UCSD-AML1 (cell line): ENCODE measurements around the gene MYD88.

Experiments
- DNase-seq: peaks from one replicate; lab custom pipeline; 2025; ENCODE audit not compliant: unreplicated experiment; lab: John Stamatoyannopoulos, UW

Gene MYD88

GRCh38 chr3:38111696-38112377 lies 26.6 kb upstream of the MYD88 start:
- peak; percentile 27 for DNase-seq

- DNase-seq, result no peak
Measured at GRCh38 chr3:38112378-38112761, 26.1 kb upstream of the MYD88 start.

- DNase-seq, result no peak
Measured at GRCh38 chr3:38114052-38114874, 24.2 kb upstream of the MYD88 start.

- no peak for DNase-seq
Measured at GRCh38 chr3:38114875-38115644, 23.4 kb upstream of the MYD88 start.

GRCh38 chr3:38115645-38116427 lies 22.6 kb upstream of the MYD88 start:
- DNase-seq, result no peak

GRCh38 chr3:38116471-38117162 lies 21.8 kb upstream of the MYD88 start:
- no peak for DNase-seq

DNA sequence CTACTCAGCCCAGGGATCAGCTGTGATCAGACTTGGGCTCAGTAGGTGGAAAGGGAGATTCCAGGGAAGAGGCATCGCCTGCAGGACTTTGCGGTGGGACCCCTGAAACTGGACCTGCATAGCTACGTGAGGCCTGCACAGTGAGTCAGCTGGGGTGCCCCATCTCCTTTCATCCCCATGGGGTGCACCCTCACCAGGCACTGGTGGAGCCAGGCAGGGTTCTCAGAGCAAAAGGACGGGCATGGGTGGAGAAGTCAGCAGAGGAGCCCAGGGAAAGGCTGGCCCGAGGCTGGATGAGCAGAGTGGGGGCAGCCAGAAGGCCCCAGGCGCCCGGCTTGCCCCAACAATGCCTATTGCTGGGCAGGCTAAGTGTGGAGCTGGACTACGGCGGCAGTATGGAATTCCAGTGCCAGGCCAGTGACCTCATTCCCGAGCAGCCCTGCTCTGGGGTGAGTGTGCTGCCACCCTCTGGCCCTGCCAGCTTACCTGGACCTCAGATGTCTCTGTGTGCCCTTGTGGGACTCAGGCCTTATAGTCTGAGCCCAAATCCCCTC lies 21.2 kb upstream of the MYD88 start:
- no peak for DNase-seq

DNA sequence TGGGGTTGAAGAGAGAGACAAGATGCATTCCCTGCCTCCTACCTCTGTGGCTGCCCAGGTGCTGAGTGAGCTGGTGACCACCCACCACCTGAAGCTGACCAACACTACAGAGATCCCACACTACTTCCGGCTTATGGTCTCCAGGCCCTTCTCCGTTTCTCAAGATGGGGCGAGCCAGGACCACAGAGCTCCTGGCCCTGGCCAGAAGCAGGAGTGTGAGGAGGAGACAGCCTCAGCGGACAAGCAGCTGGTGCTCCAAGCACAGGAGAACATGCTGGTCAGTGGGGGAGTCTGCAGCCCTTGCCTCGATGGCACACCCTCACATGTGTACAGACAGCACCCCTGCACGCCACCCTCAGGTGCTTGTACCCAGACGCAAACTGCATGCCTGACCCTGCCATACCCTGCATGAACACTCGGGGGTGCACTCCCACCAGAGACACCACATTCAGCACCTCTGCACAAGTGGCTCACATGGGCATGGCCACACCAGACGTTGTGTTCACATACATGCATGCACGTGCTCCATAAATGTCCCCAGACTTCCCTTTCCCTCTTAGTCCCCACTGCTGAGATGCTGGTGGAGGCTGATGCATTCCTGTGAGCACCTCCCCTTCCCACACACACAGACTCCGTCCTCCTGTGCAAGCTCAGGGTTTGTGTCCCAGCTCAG lies 20.6 kb upstream of the MYD88 start:
- DNase-seq, result peak; percentile 69

GRCh38 chr3:38118421-38119247 lies 19.8 kb upstream of the MYD88 start:
- no peak for DNase-seq

DNA sequence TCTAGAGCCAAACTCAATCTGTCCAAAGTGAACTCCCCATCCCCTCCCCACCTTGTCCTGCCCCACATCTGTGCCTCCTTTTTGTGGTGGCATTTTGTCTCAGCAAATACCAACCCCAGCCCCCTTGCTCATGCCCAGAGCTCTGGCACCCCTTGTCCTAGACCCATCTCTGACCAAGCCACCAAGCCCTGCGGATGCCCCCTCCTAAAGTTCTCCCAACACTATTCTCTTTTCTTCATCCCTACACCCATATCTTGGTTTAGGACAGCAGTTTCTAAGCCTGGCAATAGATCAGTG lies 19.3 kb upstream of the MYD88 start:
- no peak for DNase-seq

DNA sequence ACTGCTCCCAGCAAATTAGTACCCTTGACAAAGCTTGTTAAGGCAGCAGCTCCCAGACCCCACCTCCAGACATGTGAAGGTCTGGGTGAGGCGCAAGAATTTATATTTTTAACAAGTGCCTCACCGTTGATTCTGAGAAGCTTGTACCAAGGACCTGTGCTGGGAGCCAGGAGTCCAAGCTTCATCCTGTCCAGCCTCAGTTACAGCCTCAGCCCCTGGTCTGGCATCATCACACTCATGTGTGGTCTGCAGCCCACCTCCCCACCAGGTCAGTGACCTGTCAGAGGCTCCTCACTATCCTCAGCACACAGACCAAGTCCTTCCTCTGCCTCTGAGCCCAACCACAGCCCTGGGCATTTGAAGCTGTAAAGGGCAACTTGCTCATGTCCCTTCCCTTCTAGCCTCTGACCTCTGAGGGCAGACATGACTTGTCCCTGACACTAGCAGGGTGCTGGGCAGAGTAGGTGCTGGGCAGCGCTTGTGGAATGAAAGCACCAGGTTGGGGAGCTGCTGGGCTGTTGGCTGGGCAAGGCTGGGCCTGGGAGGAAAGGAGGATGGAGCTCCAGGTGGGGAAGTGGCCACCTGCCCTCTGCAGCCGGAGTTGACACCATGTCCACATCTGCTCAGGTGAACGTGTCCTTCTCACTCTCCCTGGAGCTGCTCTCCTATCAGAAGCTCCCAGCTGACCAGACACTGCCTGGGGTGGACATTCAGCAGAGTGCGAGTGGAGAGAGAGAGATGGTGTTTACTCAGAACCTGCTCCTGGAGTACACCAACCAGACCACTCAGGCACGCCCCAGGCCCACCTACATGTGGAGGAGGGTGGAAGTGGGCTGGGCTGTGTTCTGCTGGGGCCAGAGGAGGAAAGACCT lies 18.4 kb upstream of the MYD88 start:
- DNase-seq, result no peak

GRCh38 chr3:38120693-38121450 lies 17.6 kb upstream of the MYD88 start:
- no peak for DNase-seq

- DNase-seq, result no peak
Measured at GRCh38 chr3:38121451-38121831, 17.0 kb upstream of the MYD88 start.

DNA sequence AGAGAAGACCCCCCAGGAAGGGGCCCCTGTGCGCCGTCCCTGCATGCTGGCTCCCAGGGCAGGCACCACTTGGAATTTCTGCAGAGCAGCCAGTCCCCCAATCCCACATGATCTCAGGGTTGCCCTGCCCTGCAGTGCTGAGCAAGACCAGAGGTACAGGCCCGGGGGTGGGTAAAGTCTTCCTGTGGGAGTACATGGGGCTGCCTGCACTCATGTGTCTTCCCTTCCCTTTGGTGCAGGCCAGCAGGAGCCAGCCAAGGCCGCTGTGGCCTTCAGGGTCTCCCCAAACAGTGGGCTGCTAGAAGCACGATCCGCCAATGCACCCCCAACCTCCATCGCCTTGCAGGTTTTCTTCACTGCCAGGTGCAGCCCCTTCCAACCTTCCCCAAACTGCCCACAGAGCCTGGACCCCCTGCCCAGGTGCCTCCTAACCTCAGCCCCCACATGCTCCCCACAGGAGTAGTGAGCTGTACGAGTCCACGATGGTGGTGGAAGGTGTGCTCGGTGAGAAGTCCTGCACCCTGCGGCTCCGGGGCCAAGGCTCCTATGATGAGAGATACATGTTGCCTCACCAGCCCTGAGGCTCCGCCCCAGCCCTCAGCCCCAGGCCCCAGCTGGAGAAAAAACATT lies 16.5 kb upstream of the MYD88 start:
- no peak for DNase-seq

DNA sequence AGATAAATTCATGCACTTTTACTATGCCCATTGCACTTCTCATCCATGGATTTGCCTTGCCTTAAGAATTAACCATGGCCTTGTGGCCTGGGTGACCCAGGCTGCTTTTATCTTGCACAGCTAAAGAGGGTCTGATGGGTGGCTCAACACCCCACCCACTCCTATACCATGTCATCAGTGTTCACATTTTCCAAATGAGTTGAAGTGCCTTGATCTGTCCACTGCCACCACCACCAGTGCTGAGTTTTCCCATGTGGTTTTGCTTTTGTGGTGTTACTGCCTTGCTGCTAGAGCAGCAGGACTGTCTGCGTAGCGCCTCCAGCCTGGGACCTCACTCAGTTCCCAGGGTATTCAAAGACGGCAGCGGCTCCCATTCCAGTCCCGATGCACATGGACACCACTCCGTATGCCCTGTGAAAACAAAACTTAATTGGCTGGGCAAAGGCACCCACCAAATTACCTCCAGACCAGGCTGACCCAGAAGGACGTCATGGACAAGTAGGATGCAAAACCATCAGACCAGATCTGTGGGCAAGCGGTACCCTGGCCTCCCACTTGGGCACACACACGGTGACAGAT lies 15.7 kb upstream of the MYD88 start:
- no peak for DNase-seq

DNA sequence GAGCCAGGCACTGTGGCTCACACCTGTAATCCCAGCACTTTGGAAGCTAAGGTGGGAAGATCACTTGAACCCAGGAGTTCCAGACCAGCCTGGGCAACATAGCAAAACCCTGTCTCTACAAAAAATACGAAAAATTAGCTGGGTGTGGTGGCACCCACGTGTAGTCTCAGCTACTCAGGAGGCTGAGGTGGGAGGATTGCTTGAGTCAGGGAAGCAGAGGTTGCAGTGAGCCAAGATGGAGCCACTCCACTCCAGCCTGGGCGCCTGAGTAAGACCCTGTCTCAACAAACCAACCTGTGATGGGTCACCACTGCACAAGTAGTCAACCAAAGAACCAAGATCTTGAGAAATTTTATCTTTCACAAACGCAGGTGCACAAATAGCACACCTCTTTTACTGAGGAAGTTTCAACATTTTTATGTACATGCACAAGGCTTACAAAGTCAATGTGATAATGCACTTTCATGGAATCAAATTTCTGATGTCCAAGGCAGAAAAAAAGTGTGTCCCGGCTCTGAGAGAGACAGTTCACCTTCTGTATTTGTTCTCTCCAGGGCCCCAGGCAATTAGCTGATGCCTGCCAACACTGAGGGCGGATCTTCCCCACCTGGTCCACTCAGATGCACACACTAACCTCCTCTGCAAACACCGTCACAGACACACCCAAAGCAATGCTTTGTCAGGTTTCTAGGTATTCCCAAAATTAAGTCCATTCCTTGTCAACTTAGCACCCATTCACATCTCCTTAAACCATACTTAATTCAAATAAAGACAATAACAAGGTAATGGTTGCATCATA lies 13.9 kb upstream of the MYD88 start:
- no peak for DNase-seq
